Endodermal cell (in vitro differentiated cells): ENCODE data around the gene TSPAN4. TPM values are rescaled to one million over a fixed set of nuclear protein-coding genes. Genes with fewer than 3 reads are reported as not detected.

ENCODE experiments used
- DNase-seq: peaks from one replicate; pipeline ENCODE4 v3.0.0-alpha.2; 2017
- H3K27ac ChIP-seq: 2 replicates; pipeline ENCODE4 v1.5.1; 2013; ENCODE audit warnings: mild to moderate bottlenecking, low read depth, low read length, moderate library complexity
- H3K27me3 ChIP-seq: 2 replicates; pipeline ENCODE4 v1.6.1; 2013; ENCODE audit warnings: mild to moderate bottlenecking, low read length, moderate library complexity; ENCODE audit not compliant: insufficient read depth, control insufficient read depth, poor library complexity, severe bottlenecking
- H3K36me3 ChIP-seq: 2 replicates; pipeline ENCODE4 v1.7.0; 2013; ENCODE audit warnings: mild to moderate bottlenecking, low read length, moderate library complexity; ENCODE audit not compliant: control insufficient read depth, insufficient read depth
- H3K4me1 ChIP-seq: one replicate; pipeline ENCODE4 v1.7.0; 2013; ENCODE audit warnings: low read length; ENCODE audit not compliant: control insufficient read depth, insufficient read depth
- H3K4me3 ChIP-seq: 2 replicates; pipeline ENCODE4 v1.5.1; 2013; ENCODE audit warnings: mild to moderate bottlenecking, low read length, moderate library complexity
- H3K9ac ChIP-seq: 2 replicates; pipeline ENCODE4 v1.6.1; 2013; ENCODE audit warnings: mild to moderate bottlenecking, low read length, moderate library complexity; ENCODE audit not compliant: poor library complexity, severe bottlenecking; ENCODE audit errors: extremely low read depth
- H3K9me3 ChIP-seq: 2 replicates; pipeline ENCODE4 v1.6.1; 2013; ENCODE audit warnings: mild to moderate bottlenecking, low read length, moderate library complexity; ENCODE audit not compliant: control insufficient read depth
- H3K27ac Mint-ChIP-seq: 2 replicates; pipeline ENCODE4 v1.8.0; 2020; ENCODE audit warnings: mixed read lengths
- H3K27me3 Mint-ChIP-seq: 2 replicates; pipeline ENCODE4 v1.8.0; 2021; ENCODE audit warnings: mild to moderate bottlenecking, mixed read lengths; ENCODE audit not compliant: insufficient read depth
- H3K36me3 Mint-ChIP-seq: 2 replicates; pipeline ENCODE4 v1.8.0; 2020; ENCODE audit warnings: low read depth, mixed read lengths
- H3K4me1 Mint-ChIP-seq: 2 replicates; pipeline ENCODE4 v1.8.0; 2020; ENCODE audit warnings: mixed read lengths
- H3K4me3 Mint-ChIP-seq: 2 replicates; pipeline ENCODE4 v1.8.0; 2020; ENCODE audit warnings: mild to moderate bottlenecking, moderate library complexity, mixed read lengths
- H3K9me3 Mint-ChIP-seq: 2 replicates; pipeline ENCODE4 v1.8.0; 2020; ENCODE audit warnings: mild to moderate bottlenecking, mixed read lengths
- CTCF ChIP-seq: fragments of 200-600 bp; sonication (generic); conservative IDR thresholded peaks from 2 replicates; pipeline ENCODE4 v1.5.0; 2021; ENCODE audit warnings: antibody characterized with exemption, mild to moderate bottlenecking
- WGBS, 2 experiments: methylation state at CpG; one replicate each; pipeline versions ENCODE4 v1.1.5 to v1.1.7; 2013; ENCODE audit warnings: missing lambda C conversion rate in 2 of 2, mixed read lengths in 1 of 2; ENCODE audit not compliant: insufficient coverage in 1 of 2, insufficient read length in 1 of 2; 5-methylcytosine and 5-hydroxymethylcytosine counted together
- total RNA-seq, 2 donors: library from RNA; stranded (reverse); fragmentation: NEBNext Ultra II Directional in 1 of 2; extraction: Animal tissue kit (Norgen Biotek cat#: 25700) in 1 of 2; gene quantifications; 2 replicates in 1 of 2; 3 replicates in 1 of 2; pipeline ENCODE4 v1.2.1, GENCODE V29; 2021

TSPAN4 gene
- total RNA-seq, 2 donors from 2014 or later = 56.8 to 71.1 TPM

- H3K36me3 ChIP-seq = peaks cover 6% of the 10 kb centered on the region
- no peak overlapping the region for H3K27ac ChIP-seq
- no peaks in the 10 kb centered on the region for H3K27me3 ChIP-seq
- no peak for DNase-seq
- H3K27me3 Mint-ChIP-seq = no peaks in the 10 kb centered on the region
- H3K36me3 Mint-ChIP-seq = peaks cover 2% of the 10 kb centered on the region
- no peaks in the 10 kb centered on the region for H3K9me3 ChIP-seq
- no peak for TF ChIP-seq CTCF
- H3K9ac ChIP-seq = no peak overlapping the region
- H3K4me3 ChIP-seq = peak overlapping the region; percentile 77
- peaks cover 6% of the 10 kb centered on the region for H3K4me1 ChIP-seq
- WGBS, 2 experiments = 93 to 96% methylated on average over 8 to 11 of the region's 11 CpGs
- H3K27ac Mint-ChIP-seq = peak overlapping the region; percentile 32
- no peaks in the 10 kb centered on the region for H3K9me3 Mint-ChIP-seq
- peak overlapping the region; percentile 84 for H3K4me3 Mint-ChIP-seq
- H3K4me1 Mint-ChIP-seq = peaks cover 6% of the 10 kb centered on the region
Measured at GRCh38 chr11:911890-912219, 69.2 kb downstream of the TSPAN4 start.

GRCh38 chr11:912266-912665 lies 69.6 kb downstream of the TSPAN4 start:
- H3K9ac ChIP-seq = no peak overlapping the region
- H3K9me3 ChIP-seq = no peaks in the 10 kb centered on the region
- Mint-ChIP-seq H3K4me3 (peak overlapping the region; percentile 84), H3K27me3 (no peaks in the 10 kb centered on the region), H3K36me3 (no peaks in the 10 kb centered on the region), H3K27ac (no peak overlapping the region), H3K4me1 (peaks cover 6% of the 10 kb centered on the region), H3K9me3 (no peaks in the 10 kb centered on the region)
- peaks cover 6% of the 10 kb centered on the region for H3K4me1 ChIP-seq
- no peak overlapping the region for H3K4me3 ChIP-seq
- 92 to 95% methylated on average over 13 to 14 of the region's 14 CpGs for WGBS, 2 experiments
- peaks cover 6% of the 10 kb centered on the region for H3K36me3 ChIP-seq
- TF ChIP-seq CTCF = no peak
- DNase-seq = no peak
- no peaks in the 10 kb centered on the region for H3K27me3 ChIP-seq
- no peak overlapping the region for H3K27ac ChIP-seq

GRCh38 chr11:913043-913442 lies 70.4 kb downstream of the TSPAN4 start:
- Histone ChIP-seq H3K4me1 (peaks cover 6% of the 10 kb centered on the region), H3K9ac (no peak overlapping the region), H3K36me3 (peaks cover 6% of the 10 kb centered on the region), H3K4me3 (no peak overlapping the region), H3K27ac (no peak overlapping the region), H3K9me3 (no peaks in the 10 kb centered on the region), H3K27me3 (no peaks in the 10 kb centered on the region)
- H3K27ac Mint-ChIP-seq = no peak overlapping the region
- no peaks in the 10 kb centered on the region for H3K36me3 Mint-ChIP-seq
- H3K27me3 Mint-ChIP-seq = no peaks in the 10 kb centered on the region
- peaks cover 6% of the 10 kb centered on the region for H3K4me1 Mint-ChIP-seq
- TF ChIP-seq CTCF = no peak
- H3K4me3 Mint-ChIP-seq = no peak overlapping the region
- no peak for DNase-seq
- WGBS, 2 experiments = 91 to 92% methylated on average over 3 to 4 of the region's 4 CpGs
- no peaks in the 10 kb centered on the region for H3K9me3 Mint-ChIP-seq
